IPS-18c (cell line): Measurements from ENCODE around the gene SBK2.
A peak's percentile ranks its signal among the peaks of the same experiment; 100 is the strongest.

ENCODE experiments used
- H3K4me3 ChIP-seq: 2 replicates; pipeline ENCODE4 v1.7.0; 2013; ENCODE audit warnings: low read depth, mild to moderate bottlenecking, low read length, moderate library complexity; ENCODE audit not compliant: insufficient read depth
- H3K9me3 ChIP-seq: one replicate; pipeline ENCODE4 v1.6.1; 2013; ENCODE audit warnings: mild to moderate bottlenecking, low read length, moderate library complexity; ENCODE audit not compliant: control insufficient read depth, insufficient read depth

Gene SBK2

DNA sequence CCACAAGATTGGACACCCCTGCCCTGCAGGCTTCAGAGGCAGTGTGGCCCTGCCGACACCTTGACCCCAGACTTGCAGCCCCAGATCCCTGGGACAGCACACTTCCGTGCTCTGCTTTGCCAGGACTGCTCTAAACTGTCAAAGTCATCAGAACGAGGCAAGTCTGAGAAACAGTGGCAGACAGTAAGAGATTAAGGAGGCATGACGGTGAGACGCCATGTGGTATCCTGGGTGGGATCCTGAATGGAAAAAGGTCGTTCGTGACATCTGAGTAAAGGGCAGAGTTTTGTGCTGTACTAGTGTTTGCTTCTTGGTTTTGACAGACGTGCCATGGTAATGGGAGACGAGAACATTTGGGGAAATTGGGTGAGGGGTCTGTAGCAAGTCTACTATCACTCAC is 29.9 kb upstream of the SBK2 start:
- H3K9me3 ChIP-seq = no peaks in the 10 kb centered on the region
- H3K4me3 ChIP-seq = no peak overlapping the region; the same call in 1 of the 2 replicates

DNA sequence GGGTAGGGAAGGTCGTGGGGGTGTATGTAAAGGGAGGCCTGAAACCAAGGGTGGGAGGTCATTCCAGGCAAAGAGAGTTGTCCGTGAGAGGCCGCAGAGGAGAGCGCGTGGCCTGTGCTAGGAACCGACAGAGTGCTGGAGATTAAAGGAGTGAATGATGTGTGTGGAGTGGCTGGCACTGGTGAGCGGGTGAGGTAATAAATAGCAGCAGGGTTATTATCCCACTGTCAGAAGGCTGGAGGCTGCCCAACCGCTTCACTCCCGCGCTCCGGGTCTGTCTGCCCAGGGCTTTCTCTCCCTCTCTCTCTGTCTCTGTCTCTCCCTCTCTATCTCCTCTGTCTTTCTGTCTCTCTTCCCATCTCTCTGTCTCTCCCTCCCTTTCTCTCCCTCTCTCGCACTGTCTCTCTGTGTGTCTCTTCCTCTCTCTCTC is 26.3 kb upstream of the SBK2 start:
- no peaks in the 10 kb centered on the region for H3K9me3 ChIP-seq
- no peak overlapping the region for H3K4me3 ChIP-seq

DNA sequence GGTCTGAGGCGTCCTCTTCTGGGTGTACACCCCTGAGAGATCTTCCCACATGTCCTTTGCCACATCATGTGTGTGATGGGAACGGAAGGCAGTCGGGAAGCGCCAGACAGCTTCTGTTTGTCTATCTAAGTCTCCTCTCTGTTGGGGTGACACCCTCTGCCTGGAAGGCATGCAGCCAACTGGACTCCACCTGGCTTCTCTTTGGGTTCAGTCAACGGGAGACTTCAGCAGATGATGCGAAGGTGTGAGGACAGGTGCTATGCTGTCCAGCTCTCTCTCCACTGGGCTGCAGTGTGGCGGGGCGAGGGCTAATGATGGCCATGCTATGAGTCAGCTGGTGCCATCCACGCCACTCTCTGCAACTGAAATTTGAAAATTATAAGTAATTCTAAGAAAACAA is 22.8 kb upstream of the SBK2 start:
- no peaks in the 10 kb centered on the region for H3K9me3 ChIP-seq
- no peak overlapping the region for H3K4me3 ChIP-seq

DNA sequence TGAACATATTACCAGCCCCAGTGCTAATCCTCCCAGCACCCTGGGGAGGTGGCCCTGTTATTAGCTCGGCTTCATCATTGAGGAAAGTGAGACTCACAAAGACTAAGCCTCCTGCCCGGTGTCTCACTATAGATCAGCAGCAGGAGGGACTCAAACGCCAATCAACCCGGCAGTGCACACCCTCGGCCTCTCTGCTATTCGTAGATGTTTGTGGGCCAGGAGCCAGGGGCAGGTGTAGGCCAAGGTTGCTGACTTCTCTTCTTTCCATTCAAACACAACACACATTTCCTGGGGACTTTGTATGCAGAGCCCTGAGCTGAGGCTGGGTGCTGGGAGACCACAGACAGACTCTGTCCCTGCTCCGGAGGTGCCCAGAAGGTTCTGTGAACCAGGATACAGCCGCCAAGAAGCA is 17.8 kb upstream of the SBK2 start:
- H3K9me3 ChIP-seq = no peaks in the 10 kb centered on the region
- H3K4me3 ChIP-seq = no peak overlapping the region; the same call in 1 of the 2 replicates

DNA sequence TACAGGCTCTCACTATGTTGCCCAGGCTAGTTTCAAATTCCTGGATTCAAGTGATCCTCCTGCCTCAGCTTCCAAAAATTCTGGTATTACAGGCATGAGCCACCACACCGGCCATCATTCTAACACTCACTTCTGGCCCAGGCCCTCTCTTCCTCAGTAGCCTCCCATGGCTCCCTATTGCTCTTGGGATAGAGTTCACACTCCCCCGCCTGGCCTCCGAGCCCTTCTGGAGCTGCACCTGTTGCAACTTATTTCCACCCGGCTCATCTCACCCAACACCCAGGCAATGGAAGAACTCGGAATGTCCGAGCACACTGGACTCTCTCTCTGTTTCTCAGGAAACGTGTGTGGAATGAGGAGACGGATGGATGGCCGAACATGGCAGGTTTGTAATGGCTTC is 17.4 kb upstream of the SBK2 start:
- no peak overlapping the region; the same call in 1 of the 2 replicates for H3K4me3 ChIP-seq
- no peaks in the 10 kb centered on the region for H3K9me3 ChIP-seq

DNA sequence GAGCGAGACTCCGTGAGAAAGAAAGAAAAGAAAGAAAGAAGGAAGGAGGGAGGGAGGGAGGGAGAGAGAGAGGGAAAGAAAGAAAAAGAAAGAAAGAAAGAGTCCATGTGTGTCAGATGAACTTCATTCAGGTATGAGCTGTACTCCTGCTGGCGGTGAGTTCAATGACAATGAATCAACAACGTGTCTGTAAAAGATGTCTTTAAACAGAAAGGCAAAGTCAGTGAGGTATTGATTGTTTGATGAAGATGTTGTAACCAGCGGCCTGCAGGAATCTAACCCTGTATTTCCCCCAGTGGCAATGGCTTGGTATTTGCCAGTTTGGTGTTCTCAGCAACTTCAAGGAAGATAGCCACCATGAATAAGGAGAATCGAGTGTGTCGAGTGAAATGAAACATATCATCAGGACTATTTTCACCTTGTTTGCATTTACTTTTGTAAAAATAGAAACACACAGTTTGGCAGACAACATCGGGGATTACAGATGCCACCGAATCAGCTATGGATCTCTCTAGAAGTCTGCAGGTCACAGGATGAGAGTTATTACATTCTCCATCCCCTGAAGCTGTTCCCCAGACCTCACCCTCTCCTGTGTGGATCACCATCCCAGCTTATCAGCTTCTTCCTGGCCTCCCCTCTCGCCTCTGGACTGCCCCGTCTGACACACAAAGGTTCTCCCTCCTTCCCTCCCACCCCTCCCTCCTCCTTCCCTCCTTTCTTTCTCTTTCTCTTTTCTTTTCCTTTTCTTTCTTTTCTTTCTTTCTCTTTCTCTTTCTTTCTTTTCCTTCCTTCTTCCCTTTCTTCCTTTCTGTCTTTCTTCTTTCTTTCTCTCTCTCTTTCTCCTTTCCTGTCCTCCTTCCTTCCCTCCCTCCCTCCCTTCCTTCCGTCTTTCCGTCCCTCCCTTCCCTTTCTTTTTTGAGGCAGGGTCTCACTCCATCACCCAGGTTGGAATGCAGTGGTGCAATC is 16.6 kb upstream of the SBK2 start:
- Histone ChIP-seq H3K9me3 (no peaks in the 10 kb centered on the region), H3K4me3 (no peak overlapping the region)

DNA sequence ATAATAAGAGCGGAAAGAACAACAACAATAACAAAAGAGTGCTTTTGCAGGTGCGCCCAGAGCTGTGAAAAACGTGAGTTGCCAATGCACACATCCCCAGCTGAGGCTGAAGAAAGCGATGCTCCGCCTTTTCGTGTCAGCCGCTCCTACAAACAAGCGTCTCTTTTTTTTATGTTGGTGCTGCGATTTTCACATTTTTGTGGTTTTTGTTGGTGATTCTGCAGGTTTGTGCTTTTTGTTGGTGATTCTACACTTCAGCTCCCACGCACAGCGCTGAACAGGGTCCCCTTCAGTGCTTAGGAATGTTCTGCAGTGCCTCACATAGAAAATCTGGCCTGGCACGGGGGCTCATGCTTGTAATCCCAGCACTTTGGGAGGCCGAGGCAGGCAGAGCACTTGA is 15.7 kb upstream of the SBK2 start:
- no peak overlapping the region for H3K4me3 ChIP-seq

DNA sequence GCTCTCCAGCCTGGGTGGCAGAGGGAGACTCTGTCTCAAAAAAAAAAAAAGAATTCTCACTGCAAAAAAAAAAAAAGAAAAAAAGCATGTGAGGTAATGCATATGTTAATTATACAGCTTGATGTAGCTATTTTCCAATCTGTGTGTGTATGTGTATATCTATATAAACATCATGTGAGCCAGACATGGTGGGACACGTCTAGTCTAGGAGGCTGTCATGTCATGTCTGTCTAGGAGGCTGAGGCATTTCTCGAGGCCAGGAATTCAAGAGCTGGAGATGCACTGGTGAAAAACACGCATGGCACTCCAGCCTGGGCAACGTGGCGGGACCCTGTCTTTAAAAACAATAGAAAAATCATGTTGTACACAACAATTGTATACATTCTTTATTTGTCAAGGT is 15.3 kb upstream of the SBK2 start:
- no peaks in the 10 kb centered on the region for H3K9me3 ChIP-seq
- no peak overlapping the region for H3K4me3 ChIP-seq

More for the DNA sequence above, 15.7 kb upstream of the SBK2 start:
- no peaks in the 10 kb centered on the region for H3K9me3 ChIP-seq

DNA sequence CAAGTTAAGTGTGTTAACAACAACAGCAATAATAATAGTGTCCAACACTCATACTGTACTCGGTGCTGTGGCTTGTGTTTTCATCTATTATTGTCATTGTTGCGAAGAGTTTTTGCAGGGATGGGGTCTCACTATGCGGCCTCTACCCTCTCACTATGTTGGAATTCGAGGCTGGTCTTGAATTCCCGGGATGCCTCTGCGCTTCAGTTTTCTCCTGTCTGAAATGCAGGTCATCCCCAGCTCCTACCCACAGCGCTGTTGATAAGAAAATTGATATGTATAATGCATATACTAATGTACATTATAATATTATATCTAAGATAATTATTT is 13.4 kb upstream of the SBK2 start:
- peak overlapping the region; percentile 50 for H3K4me3 ChIP-seq
- no peaks in the 10 kb centered on the region for H3K9me3 ChIP-seq

DNA sequence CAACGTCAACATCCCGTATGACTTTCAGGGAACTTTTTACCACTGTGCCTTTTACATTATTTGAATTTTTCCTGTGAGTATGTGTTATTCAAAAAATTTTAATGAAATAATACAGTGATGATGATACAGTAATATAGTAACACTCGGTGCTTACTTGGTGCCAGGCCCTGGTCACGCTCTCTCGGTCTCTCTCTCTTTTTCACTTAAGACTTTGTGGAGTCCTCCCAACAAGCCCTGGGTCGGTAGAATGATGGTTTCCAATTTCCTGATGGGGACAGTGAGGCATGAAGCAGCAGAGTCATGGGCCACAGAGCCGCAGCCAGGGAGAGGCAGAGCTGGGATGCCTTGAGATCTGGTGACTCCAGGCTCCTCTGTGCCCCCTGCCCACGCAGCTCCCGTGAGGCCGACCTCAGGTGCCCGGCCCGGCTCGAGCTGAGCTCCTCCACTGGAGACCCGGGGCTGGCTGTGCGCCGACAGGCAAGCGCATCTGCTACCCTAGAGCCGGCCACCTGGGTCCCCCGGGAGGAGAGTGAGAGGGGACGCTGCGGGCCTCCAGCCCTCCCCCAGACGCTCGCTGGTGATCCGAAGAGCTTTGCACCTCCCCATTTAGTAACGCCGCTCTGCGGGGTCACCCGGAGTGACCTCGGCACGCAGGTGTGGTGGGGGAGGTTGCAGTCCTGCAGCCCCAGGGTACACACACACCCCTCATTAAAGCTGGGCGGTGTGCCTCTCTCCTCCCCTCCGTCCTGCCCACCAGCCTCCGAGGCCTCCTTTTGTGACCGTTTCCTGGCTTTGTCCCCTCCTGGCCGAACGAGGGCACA is 12.8 kb upstream of the SBK2 start:
- Histone ChIP-seq H3K4me3 (peak overlapping the region; percentile 50), H3K9me3 (no peaks in the 10 kb centered on the region)

DNA sequence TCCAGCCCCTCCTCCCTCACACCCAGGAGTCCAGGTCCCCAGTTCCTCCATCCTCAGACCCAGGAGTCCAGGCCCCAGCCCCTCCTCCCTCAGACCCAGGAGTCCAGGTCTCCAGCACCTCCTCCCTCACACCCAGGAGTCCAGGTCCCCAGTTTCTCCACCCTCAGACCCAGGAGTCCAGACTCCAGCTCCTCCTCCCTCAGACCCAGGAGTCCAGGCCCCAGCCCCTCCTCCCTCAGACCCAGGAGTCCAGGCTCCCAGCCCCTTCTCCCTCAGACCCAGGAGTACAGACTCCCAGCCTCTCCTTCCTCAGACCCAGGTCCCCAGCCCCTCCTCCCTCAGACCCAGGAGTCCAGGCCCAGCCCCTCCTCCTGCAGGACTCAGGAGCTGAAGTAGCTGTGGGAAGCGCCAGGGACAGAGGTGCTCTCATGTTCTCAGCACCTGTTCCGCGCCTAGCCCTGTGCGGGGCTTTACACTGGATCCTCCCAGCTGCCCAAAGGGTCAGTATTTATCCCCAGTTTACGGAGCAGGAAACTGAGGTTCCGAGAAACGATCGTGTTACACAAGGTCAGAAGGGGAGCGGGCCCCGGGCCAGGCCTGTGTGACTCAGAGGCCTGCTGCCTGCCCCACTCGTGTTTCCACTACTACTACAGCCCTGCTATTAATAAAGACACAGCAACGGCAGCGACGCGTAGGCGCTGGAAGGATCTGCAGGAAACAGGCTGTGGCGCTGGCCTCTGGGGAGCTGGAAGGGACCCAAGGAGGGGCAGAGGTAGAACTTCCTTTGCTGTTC is 10.1 kb upstream of the SBK2 start:
- H3K9me3 ChIP-seq = no peaks in the 10 kb centered on the region
- H3K4me3 ChIP-seq = no peak overlapping the region

DNA sequence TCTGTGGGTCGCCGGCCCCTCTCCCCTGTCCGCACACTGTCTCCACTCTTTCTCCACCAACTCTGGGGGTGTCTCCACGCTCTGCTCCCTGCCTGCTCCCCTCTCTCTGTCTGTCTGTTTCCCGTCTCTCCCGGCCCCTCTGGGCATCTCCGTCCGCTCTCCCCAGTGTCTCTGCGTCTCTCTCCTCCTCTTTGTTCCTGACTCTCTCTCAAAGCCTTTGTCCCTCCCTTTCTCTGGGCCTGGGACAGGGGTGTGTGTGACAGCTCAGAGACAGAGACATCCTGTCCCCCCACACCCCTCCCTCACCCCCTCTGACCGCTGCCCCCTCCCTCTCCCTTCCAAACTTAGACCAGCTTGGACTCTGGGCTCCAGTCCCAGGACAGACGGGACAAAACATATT is 9.1 kb upstream of the SBK2 start:
- no peak overlapping the region for H3K4me3 ChIP-seq
- H3K9me3 ChIP-seq = no peaks in the 10 kb centered on the region

DNA sequence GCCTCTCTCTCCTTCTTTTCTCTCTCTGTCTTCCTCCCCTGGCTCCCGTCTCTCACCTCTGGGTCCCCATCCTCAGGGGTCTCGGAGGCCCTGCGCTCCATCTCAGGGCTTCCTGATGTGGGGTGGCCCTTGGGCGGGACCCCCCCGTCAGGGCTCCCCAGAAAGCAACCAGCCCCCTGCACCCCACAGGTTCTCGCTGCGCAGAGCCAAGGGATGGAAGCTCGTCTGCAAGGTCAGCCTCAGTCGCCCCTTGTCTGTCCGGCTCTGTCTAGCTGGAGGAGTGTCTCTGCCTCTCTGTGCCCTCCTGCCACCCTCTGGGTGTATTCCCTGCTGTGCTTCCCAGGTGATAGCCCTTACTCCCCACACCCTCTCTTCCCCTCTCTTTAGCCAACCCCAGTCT is 8.5 kb upstream of the SBK2 start, which contains the start of gene SBK3:
Gene SBK3 (minus strand): TSS at position 101 of the 400 bp plus-strand sequence. CDS start 0 bp downstream, at position 101.
- no peak within 1 kb of the TSS for H3K4me3 ChIP-seq
- no peaks in the 10 kb centered on the region for H3K9me3 ChIP-seq

DNA sequence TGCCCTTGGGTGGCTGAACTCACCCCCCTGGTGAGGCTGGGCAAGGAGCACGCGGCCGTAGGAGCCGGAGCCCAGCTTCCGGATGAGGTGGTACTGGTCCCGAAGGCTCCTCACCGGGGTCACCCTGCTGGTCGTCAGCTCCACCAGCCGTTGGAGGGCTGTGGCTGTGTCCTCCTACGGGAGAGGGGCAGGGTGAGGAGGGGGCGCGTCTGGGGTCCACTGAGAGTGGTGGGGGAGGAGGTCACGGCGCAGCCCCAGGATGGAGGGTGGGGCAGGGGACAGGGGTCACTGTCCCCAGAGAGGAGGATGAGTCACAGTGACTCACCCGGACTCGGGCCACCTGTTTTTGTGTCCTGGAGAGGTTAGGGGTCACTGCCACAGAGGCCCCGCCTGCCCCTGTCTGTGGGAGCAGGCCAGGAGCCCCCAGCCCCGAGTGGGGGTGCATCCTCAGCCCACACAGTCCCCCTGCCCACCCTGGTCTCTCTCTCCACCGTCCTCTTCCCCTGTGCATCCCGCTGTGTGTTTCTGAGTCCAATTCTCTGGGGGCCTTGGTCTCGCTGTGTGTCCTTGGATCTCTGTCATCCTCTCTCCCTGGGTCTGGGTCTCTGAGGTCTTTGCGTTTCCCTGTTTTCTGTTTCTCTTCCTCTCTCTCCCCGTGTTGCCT is 8.0 kb upstream of the SBK2 start:
- Histone ChIP-seq H3K4me3 (no peak overlapping the region), H3K9me3 (no peaks in the 10 kb centered on the region)

DNA sequence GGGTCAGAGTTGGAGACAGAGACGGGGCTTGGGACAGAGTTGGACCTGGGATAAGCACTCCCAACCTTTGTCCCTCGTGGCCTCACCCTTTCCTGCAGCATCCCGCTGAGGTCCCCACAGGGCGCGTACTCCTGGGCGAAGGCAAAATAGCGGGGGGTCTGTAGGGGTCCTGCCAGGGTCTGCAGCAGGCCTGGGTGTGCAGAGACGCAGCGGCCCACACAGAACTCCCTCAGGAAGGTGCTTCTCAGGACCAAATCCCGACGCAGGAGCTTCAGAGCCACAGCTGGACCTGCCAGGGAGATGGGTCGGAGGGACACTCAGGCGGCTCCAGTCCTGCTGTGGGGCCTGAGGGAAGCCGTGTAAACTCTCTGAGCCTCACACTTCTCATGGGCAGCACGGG is 7.1 kb upstream of the SBK2 start:
- Histone ChIP-seq H3K9me3 (no peaks in the 10 kb centered on the region), H3K4me3 (no peak overlapping the region)

DNA sequence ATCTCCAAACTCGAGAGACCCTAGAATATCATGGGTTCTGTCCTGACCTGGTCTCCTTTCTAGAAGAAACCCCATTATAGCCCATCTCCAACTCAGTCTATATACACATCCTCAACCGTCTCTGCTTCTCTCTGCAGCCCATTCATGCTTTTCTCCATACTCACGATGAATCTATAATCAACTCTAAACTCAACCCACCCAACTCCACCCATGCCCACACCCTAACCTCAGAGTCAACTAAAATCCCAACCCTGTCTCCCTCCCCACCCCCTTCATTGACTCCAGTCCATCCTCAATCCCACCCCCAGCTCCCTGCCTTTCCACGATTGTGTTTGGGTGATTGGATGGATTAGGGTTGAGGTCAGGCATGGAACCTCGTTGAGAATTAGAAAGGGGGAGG is 6.6 kb upstream of the SBK2 start:
- Histone ChIP-seq H3K4me3 (no peak overlapping the region), H3K9me3 (no peaks in the 10 kb centered on the region)
